ENCODE measurements around the gene ZCWPW2.

The ZCWPW2 gene, protein sequence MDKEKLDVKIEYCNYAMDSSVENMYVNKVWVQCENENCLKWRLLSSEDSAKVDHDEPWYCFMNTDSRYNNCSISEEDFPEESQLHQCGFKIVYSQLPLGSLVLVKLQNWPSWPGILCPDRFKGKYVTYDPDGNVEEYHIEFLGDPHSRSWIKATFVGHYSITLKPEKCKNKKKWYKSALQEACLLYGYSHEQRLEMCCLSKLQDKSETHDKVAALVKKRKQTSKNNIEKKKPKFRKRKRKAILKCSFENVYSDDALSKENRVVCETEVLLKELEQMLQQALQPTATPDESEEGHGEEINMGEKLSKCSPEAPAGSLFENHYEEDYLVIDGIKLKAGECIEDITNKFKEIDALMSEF

DNA sequence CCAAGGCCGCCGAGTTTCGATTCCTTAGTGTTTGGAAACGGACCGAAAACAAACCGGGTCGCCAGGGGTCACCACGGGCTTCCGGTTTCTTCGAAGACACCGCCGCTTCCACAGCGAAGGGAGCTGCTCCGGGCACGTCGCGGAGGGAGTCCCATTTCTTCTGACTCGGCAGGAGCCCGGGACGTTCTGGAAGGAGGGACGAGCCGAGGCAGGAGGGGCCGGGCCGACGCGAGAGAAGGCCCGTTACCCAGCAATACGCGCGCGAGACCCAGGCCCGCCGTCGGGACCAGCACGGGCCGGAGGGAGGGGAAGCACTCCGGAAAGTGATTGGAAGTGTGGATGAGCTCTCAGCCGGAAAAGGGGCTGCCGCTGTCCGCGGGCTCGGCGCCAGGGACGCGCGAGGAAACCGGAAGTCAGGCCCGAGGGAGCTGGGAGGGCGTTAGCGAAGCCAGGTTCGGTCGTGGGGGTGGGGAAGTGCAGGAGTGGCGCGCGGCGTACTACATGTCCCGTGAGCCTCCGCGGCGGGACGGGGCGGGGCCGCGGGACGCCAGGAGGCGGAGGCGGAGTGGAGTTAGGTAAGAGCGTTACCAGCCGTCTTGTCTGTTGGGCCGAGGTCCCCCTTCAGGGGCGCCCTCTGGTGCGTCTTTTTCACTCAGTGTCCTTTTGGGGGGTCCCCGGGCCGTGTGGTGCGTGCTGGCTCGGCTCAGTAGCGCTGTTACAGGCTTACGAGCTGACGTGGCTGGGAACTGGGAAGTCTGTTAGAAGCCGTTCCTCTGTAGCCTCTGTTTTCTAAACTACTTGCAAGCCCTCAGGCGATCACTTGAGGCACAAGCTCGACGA lies at the start of gene ZCWPW2, which contains the start of gene AZI2:
Gene ZCWPW2, plus strand, starts transcription at position 93 of the 840 bp plus-strand sequence. CDS start 64,348 bp downstream, outside the sequence.
Gene AZI2, minus strand, starts transcription at position 196 of the 840 bp plus-strand sequence. CDS start 8,207 bp downstream, outside the sequence.
- DNase-seq (ENCODE audit: low read depth, low spot score), result peak; percentile 90

- DNase-seq (ENCODE audit: low read depth, low spot score), result no peak
Measured at GRCh38 chr3:28299705-28300104, 48.8 kb upstream of the ZCWPW2 start.

GRCh38 chr3:28300345-28300962 lies 48.1 kb upstream of the ZCWPW2 start:
- DNase-seq (ENCODE audit: low read depth, low spot score), result no peak

GRCh38 chr3:28301688-28302087 lies 46.8 kb upstream of the ZCWPW2 start:
- DNase-seq (ENCODE audit: low read depth, low spot score), result no peak

- no peak for DNase-seq (ENCODE audit: low read depth, low spot score)
Measured at GRCh38 chr3:28308196-28308595, 40.3 kb upstream of the ZCWPW2 start.

- DNase-seq (ENCODE audit: low read depth, low spot score), result no peak
Measured at GRCh38 chr3:28315711-28316110, 32.8 kb upstream of the ZCWPW2 start.

DNA sequence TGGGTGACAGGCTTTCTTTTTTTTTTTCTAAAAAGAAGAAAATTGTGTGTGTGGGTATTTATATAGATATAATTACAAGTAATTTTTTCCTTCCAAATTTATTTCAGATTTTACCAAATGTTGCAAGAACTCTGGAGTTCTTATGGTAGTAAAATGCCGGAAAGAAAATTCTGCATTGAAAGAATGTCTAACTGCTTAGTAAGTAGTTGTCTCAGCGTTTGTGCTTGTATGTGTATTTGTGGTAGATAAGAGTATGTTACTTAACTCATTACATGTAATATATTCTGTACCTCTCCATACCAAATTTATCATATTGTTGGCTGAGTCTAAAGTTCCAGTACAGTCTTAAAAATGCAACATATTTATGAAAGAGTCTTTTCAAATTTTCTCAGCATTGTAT lies 32.3 kb upstream of the ZCWPW2 start:
- no peak for DNase-seq (ENCODE audit: low read depth, low spot score)

DNA sequence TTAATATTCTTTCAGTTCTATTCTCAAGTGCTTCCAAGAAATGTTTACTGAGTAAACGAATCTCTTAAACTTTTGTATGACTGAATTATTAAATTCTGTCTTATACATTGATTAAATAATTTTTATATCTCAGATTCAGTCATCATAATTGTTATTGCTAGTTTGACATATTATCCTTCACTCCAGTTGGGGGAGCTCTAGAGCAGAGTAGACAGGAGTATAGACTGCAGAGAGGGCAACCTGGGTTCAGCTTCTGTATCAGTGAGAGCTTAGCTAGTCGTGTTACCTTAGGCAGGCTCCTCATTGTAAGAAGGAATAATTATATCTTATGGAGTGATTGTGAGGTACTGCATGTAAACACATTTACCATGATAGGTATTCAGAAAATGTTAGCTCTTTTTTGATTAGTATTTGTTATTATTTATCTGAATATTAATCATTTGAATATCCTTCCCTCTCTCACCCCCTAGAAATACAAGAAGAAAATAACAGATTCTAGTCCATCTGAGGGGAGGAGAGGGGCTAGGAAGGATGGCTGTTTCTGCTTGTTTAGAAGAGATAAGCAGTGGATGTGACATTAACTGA lies 31.0 kb upstream of the ZCWPW2 start:
- no peak for DNase-seq (ENCODE audit: low read depth, low spot score)

DNA sequence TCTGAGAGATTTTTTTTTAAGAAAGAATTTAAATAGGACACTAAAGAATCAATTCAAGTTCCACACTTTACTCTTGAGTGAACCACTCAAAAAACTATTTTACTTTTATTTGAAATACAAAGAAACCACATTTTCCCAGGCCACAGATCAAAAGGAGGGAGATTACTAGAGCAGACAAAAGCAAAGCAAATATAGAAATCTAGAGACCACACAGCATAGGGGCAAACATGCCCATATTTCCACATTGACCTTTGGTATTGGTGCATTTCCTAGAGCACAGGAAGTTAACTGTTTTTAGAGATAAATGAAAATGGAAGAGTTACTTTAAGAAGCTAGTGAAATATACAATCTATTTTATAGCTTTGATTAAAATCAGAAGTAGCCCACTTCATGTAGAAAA lies 27.5 kb upstream of the ZCWPW2 start:
- no peak for DNase-seq (ENCODE audit: low read depth, low spot score)

DNA sequence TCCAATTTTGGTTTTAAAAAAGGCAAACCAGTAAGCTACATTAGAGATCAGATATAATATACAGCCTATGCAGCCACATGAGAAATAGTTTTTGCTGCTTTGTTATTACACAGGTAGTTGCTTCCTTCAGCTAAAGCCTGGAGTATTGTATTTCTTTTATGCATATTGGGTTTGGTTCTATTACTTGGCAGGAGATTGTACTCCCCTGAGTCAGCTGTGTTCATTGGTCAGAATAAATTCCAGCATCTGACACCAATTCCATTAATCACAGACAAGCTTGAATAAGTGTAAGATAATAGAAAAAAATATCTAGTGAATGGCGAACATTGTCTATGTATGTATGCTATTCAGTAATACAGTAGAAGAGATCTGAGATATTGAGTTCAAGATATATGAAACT lies 26.1 kb upstream of the ZCWPW2 start:
- no peak for DNase-seq (ENCODE audit: low read depth, low spot score)

- no peak for DNase-seq (ENCODE audit: low read depth, low spot score)
Measured at GRCh38 chr3:28326458-28326926, 22.0 kb upstream of the ZCWPW2 start.

GRCh38 chr3:28328188-28329151 lies 20.1 kb upstream of the ZCWPW2 start:
- no peak for DNase-seq (ENCODE audit: low read depth, low spot score)

DNA sequence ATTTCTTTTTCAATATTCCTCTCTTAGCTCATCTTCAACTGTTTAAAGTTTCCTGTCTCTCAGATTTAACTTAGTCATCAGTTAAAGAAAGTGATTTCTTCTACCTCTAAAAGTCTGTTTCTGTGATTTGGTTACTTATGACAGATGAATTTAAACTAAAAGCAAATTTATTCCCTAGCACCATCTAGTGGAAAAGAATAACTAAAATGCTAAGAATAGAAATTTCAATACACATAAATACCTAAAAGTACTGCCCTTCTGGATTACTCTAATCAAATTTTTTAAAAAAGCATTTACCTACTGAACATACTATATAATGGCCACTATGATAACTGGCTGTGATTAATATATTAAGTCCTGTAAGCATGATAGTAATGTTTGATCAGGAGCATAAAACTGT lies 14.0 kb upstream of the ZCWPW2 start:
- DNase-seq (ENCODE audit: low read depth, low spot score), result no peak

- no peak for DNase-seq (ENCODE audit: low read depth, low spot score)
Measured at GRCh38 chr3:28335246-28335645, 13.3 kb upstream of the ZCWPW2 start.

DNA sequence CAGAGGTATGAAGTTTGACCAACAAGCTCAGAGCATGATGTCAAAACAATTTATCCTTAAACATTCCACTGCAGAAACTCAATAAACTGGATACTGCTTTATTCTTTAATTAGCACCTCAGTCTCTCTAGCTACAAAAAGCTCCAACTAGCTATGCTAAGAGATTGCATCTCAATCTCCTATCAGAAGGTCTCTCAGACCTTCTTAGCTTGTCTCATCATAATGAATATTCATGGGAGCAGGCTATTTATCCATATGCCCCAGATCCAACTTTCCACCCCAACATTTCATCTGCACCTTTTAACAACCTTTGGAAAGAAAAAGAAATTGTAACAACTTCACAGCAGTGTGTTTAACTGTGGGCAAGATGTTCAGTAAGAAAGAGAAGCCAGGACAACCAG lies 11.3 kb upstream of the ZCWPW2 start:
- no peak for DNase-seq (ENCODE audit: low read depth, low spot score)

- no peak for DNase-seq (ENCODE audit: low read depth, low spot score)
Measured at GRCh38 chr3:28343144-28343543, 5.4 kb upstream of the ZCWPW2 start.

DNA sequence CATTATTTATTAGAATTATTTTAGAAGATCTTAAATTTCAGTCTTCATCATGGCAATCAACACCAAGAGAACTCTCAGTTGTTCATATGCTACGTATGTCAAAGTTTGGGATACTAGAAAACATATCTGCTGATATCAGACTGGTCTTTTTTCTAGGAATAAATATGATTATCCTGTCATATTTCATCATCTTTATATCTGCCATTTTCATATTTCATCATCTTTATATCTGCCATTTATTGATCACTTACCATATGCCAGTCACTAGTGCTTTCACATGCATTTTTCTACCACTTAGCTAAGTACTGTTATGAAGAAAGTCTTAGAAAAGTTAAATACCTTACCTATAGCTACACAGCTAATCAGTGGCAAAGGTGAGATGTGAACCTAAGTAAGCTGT lies 2.8 kb upstream of the ZCWPW2 start:
- no peak for DNase-seq (ENCODE audit: low read depth, low spot score)

GRCh38 chr3:28347374-28348264 lies 902 bp upstream of the ZCWPW2 start:
- DNase-seq (ENCODE audit: low read depth, low spot score), result no peak

- DNase-seq (ENCODE audit: low read depth, low spot score), result no peak
Measured at GRCh38 chr3:28348265-28348628, 274 bp upstream of the ZCWPW2 start.

Data from brain pericyte (primary cell).